Tibial nerve (tissue), 4 donors: ENCODE results near the gene TPD52L2. TPM values are rescaled to one million over a fixed set of nuclear protein-coding genes. Genes with fewer than 3 reads are reported as not detected.
"Not testable (repeated sequence)": the region's sequence is repeated elsewhere in the genome, so short reads cannot be mapped to it uniquely, and the experiment has no call there.

Experiments
- DNase-seq, 2 donors: peaks; one replicate each; pipeline ENCODE4 v3.0.0-alpha.2; 2019; ENCODE audit warnings: low spot score in 2 of 2
- H3K27ac ChIP-seq, 4 donors: fragments of 200-600 bp; sonication (generic) in 3 of 4; one replicate each; pipeline ENCODE4 v1.5.1; 2017 to 2019; ENCODE audit warnings: mild to moderate bottlenecking in 1 of 4
- H3K27me3 ChIP-seq, 2 donors: fragments of 200-600 bp; sonication (generic) in 1 of 2; one replicate each; pipeline versions ENCODE4 v1.5.1 to v1.6.0; 2017 to 2019
- H3K36me3 ChIP-seq, 3 donors: fragments of 200-600 bp; sonication (generic); one replicate each; pipeline ENCODE4 v1.5.1; 2018 to 2019
- H3K4me1 ChIP-seq, 4 donors: fragments of 200-600 bp; sonication (generic) in 3 of 4; one replicate each; pipeline ENCODE4 v1.5.1; 2017 to 2019
- H3K4me3 ChIP-seq, 4 donors: fragments of 200-600 bp; sonication (generic) in 3 of 4; one replicate each; pipeline ENCODE4 v1.5.1; 2017 to 2019; ENCODE audit warnings: mild to moderate bottlenecking in 1 of 4, moderate library complexity in 1 of 4
- H3K9me3 ChIP-seq, 4 donors: fragments of 200-600 bp; sonication (generic) in 3 of 4; one replicate each; pipeline ENCODE4 v1.5.1; 2017 to 2019
- EP300 ChIP-seq, 2 donors: sonication (generic); formaldehyde crosslinking; IDR thresholded peaks; one replicate each; pipeline ENCODE4 v1.6.1; 2017; ENCODE audit warnings: antibody characterized with exemption in 2 of 2, mild to moderate bottlenecking in 1 of 2
- POLR2A ChIP-seq, 2 donors: fragments of 450-650 bp; IDR thresholded peaks; one replicate each; pipeline ENCODE4 v1.6.1; 2017; ENCODE audit warnings: antibody characterized with exemption in 2 of 2, mild to moderate bottlenecking in 2 of 2, moderate library complexity in 2 of 2
- WGBS, 2 donors: methylation state at CpG; one replicate each; pipeline ENCODE4 v1.1.5; 2018; 5-methylcytosine and 5-hydroxymethylcytosine counted together
- total RNA-seq, 4 donors: library from RNA; depleted of rRNA; stranded (reverse); fragments of >200 nt; gene quantifications; one replicate each; pipeline ENCODE4 v1.1.0, GENCODE V29; 2016
- TF ChIP-seq, protein P1 (sequence below), 5 experiments: fragments of 200-600 bp in 3 of 5; fragments of 450-650 bp in 2 of 5; sonication (generic) in 3 of 5; IDR thresholded peaks; one replicate each; pipeline ENCODE4 v1.5.1; 2016 to 2019; ENCODE audit warnings: antibody characterized with exemption in 5 of 5, mild to moderate bottlenecking in 3 of 5, moderate library complexity in 2 of 5

Gene TPD52L2
- total RNA-seq, 4 donors from 2014 or later, result 108 to 122 (median 115) TPM

DNA sequence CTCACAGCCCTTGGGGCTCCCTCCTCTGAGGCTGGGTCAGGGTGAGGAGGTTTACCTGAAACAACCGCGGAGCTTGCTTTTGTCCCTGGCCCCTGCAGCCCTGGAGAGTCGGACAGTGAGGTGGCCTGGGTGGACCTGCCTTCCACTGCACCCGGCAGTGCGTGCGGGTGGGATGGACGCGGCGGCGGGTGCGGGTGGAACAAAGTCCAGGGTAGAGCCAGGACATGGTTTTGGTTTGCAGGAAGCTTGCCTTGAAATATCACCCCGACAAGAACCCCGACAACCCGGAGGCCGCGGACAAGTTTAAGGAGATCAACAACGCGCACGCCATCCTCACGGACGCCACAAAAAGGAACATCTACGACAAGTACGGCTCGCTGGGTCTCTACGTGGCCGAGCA, 64.0 kb downstream of the TPD52L2 start:
- TF ChIP-seq, protein P1, sequence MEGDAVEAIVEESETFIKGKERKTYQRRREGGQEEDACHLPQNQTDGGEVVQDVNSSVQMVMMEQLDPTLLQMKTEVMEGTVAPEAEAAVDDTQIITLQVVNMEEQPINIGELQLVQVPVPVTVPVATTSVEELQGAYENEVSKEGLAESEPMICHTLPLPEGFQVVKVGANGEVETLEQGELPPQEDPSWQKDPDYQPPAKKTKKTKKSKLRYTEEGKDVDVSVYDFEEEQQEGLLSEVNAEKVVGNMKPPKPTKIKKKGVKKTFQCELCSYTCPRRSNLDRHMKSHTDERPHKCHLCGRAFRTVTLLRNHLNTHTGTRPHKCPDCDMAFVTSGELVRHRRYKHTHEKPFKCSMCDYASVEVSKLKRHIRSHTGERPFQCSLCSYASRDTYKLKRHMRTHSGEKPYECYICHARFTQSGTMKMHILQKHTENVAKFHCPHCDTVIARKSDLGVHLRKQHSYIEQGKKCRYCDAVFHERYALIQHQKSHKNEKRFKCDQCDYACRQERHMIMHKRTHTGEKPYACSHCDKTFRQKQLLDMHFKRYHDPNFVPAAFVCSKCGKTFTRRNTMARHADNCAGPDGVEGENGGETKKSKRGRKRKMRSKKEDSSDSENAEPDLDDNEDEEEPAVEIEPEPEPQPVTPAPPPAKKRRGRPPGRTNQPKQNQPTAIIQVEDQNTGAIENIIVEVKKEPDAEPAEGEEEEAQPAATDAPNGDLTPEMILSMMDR (IDR thresholded peaks at IDR 0.05), result no peak
- TF ChIP-seq EP300 (IDR thresholded peaks at IDR 0.05) (no peak), POLR2A (IDR thresholded peaks at IDR 0.05) (no peak)
- Histone ChIP-seq H3K27ac (no peak overlapping the region), H3K4me3 (no peak overlapping the region), H3K4me1 (no peaks in the 10 kb centered on the region), H3K27me3 (no peaks in the 10 kb centered on the region), H3K36me3 (peaks cover 0 to 65% (median 33%) of the 10 kb centered on the region in 3 donors), H3K9me3 (no peaks in the 10 kb centered on the region)
- DNase-seq, result no peak
- 95 to 96% methylated on average over 26 of the region's 26 CpGs for WGBS, 2 donors

DNA sequence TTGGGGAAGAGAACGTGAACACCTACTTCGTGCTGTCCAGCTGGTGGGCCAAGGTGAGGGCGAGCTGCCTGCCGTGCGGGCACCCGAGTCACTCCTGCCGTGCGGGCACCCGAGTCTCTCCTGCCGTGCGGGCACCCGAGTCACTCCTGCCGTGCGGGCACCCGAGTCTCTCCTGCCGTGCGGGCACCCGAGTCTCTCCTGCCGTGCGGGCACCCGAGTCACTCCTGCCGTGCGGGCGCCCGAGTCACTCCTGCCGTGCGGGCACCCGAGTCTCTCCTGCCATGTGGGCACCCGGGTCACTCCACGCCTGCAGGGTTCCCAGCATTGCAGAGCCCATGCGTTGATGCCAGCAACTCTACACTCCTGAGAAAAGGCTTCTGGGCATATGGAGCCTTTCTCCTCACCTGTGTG, 64.4 kb downstream of the TPD52L2 start:
- not testable (repeated sequence) for H3K9me3 ChIP-seq, H3K4me1 ChIP-seq, H3K27ac ChIP-seq, H3K27me3 ChIP-seq, H3K4me3 ChIP-seq, DNase-seq
- 93% methylated on average over 14 to 31 of the region's 31 CpGs for WGBS, 2 donors
- peaks cover 0 to 69% (median 33%) of the 10 kb centered on the region in 3 donors for H3K36me3 ChIP-seq

DNA sequence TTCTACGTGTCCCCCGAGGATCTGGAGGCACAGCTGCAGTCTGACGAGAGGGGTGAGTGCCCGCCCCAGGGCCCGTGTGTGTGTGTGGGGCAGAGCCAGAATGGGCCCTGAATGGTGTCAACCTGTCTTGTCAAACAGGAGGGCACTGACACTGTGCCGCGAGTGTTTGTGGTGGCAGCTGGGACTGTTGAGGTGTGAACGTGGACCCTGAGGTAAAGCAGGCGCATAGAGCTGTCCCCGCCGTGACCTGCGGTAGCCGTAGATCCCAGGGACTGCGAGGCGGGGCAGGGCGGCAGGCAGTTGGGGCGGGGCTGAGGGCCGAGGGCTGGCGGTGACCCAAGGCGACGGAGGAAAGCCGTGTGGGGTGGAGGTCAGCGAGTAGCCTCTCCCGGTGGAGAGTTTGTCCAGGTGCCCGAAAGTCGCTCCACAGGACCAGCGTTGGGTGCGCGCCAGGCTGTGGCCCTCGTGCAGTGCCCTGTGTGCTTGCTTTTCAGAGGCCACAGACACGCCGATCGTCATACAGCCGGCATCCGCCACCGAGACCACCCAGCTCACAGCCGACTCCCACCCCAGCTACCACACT, 66.0 kb downstream of the TPD52L2 start:
- H3K9me3 ChIP-seq, result no peaks in the 10 kb centered on the region
- H3K4me1 ChIP-seq, result no peaks in the 10 kb centered on the region
- DNase-seq, result no peak
- no peaks in the 10 kb centered on the region for H3K27me3 ChIP-seq
- no peak for TF ChIP-seq EP300 (IDR thresholded peaks at IDR 0.05)
- no peak for TF ChIP-seq POLR2A (IDR thresholded peaks at IDR 0.05)
- TF ChIP-seq, protein P1 (IDR thresholded peaks at IDR 0.05), result no peak
- WGBS, 2 donors, result 84 to 87% methylated on average over 37 of the region's 37 CpGs
- no peak overlapping the region for H3K27ac ChIP-seq
- H3K36me3 ChIP-seq, result peaks cover 0 to 85% (median 33%) of the 10 kb centered on the region in 3 donors
- no peak overlapping the region for H3K4me3 ChIP-seq

DNA sequence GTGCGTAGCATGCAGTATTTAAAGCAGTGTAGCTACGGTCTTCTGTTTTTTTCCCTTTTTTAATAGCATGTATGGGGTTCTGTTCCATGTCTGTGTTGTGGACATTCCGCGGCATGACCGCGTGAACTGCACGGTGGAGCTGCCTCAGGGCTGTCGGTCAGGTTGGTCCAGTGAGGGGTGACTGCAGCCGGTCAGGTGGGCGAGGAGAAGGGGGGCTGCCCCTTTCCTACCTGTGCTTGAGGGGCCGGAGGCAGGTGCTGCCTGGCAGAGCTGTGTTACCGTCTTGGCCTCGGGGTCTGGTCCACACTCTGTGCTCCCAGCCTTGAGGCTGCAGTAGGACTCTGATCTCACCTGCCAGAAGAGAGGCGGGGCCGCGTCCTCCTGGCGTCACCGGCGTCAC, 66.7 kb downstream of the TPD52L2 start:
- no peaks in the 10 kb centered on the region for H3K27me3 ChIP-seq
- no peak overlapping the region for H3K27ac ChIP-seq
- WGBS, 2 donors, result 95% methylated on average over 19 of the region's 19 CpGs
- H3K9me3 ChIP-seq, result no peaks in the 10 kb centered on the region
- no peak overlapping the region for H3K4me3 ChIP-seq
- no peak for DNase-seq
- no peaks in the 10 kb centered on the region for H3K4me1 ChIP-seq
- H3K36me3 ChIP-seq, result peaks cover 0 to 88% (median 33%) of the 10 kb centered on the region in 3 donors
- TF ChIP-seq, protein P1 (IDR thresholded peaks at IDR 0.05), result no peak
- TF ChIP-seq POLR2A (IDR thresholded peaks at IDR 0.05) (no peak), EP300 (IDR thresholded peaks at IDR 0.05) (no peak)

DNA sequence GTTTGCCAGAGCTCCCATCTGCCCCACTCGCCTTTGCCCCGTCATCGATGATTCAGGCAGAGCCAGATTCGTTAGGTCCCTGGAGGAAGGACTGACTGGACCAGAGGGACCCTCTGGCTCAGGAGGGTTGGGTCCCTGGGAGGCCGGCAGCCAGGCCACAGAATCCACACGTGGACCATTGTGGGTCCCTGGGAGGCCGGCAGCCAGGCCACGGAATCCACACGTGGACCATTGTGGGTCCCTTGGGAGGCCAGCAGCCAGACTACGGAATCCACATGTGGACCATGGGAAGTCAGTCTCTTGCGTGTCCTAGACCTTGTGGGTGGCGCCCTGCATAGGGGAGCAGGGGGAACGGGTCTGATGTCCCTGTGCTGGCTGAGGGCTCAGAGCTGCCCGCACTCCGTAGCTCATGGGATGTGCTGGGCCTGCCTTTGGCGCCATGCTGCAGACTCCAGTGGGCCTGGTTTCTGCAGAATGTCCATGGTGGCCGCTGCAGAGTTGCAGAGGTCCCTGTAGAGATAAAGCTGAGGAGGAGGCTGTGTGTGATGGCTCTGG, 67.6 kb downstream of the TPD52L2 start:
- Histone ChIP-seq H3K27me3 (no peaks in the 10 kb centered on the region), H3K27ac (no peak overlapping the region), H3K4me1 (no peaks in the 10 kb centered on the region), H3K9me3 (no peaks in the 10 kb centered on the region), H3K4me3 (no peak overlapping the region), H3K36me3 (peaks cover 0 to 97% (median 33%) of the 10 kb centered on the region in 3 donors)
- TF ChIP-seq, protein P1 (IDR thresholded peaks at IDR 0.05), result no peak
- no peak for DNase-seq
- 88 to 89% methylated on average over 12 to 17 of the region's 17 CpGs for WGBS, 2 donors
